GM18868 (cell line): Measurements from ENCODE around the gene MYO1D.
"Not testable (repeated sequence)": the region's sequence is repeated elsewhere in the genome, so short reads cannot be mapped to it uniquely, and the experiment has no call there.

Experiments
- ATAC-seq: cut with Tn5 transposase; IDR thresholded peaks from one replicate; pipeline ENCODE4 v1.9.1; 2021; ENCODE audit warnings: mild to moderate bottlenecking, moderate library complexity; ENCODE audit not compliant: unreplicated experiment

Gene MYO1D

DNA sequence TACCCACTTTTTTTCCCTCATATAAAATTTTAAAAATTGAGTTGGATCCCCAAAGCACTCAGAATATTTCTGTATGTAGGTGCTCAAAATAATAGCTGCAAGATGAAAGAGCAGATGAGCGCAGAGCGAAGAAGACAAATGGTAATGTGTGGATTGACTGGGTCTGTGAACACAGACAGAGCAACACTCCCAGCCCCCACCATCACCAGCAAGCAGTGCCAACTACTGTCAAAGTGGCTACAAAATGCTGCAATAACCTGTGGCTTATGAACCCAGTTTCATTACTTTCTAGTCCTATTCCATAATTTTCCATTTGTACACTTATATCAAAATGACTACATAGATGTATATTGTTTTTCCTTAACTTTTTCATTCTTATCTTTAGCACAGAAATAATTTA, 137.2 kb downstream of the MYO1D start:
- ATAC-seq: no peak

DNA sequence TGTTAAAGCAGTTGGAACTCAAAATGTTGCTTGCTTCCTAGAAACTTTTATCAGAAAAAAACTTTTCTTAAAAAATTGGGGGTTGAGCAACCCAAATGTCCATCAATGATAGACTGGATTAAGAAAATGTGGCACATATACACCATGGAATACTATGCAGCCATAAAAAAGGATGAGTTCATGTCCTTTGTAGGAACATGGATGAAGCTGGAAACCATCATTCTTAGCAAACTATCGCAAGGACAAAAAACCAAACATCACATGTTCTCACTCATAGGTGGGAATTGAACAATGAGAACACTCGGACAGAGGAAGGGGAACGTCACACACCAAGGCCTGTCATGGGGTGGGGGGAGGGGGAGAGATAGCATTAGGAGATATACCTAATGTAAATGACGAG, 137.8 kb downstream of the MYO1D start:
- ATAC-seq: not testable (repeated sequence)

DNA sequence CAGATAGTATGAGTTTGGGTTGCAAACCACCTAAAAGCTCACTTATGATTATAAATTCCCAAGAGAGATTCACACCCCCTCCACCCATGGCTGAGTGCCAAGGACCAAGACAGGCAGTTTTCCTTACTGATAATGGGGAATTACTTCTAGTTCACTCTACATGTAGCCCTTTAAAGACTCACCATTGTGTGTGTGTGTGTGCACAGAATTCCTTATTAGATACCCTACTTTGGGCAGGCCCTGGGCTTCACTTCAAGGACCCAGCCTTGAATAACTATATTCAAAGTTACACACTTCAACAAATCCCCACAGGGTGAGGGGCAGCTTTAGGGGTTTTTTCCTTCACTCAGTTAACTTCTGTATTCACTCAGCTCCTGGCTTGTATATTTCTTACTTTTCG, 143.5 kb downstream of the MYO1D start:
- no peak for ATAC-seq

DNA sequence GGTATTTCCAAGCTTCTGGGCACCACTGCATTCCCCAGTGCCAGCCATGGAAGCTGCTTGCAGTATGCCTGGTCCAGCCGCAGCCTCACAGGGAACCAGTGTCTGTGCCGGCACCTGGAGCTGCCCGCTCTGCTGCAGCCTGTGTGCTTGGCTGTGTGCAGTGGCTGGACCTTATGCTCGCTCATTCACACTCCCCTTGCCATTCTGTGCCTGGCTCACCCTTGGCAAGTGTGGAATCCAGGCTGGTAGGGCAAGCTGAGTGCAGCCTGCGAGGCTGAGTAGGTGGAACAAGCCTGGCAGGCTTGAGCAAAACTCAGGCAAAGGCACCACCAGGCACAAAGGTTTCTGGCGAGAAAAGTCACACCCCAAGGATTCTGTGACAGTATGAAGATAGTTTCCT, 144.0 kb downstream of the MYO1D start:
- ATAC-seq: no peak

DNA sequence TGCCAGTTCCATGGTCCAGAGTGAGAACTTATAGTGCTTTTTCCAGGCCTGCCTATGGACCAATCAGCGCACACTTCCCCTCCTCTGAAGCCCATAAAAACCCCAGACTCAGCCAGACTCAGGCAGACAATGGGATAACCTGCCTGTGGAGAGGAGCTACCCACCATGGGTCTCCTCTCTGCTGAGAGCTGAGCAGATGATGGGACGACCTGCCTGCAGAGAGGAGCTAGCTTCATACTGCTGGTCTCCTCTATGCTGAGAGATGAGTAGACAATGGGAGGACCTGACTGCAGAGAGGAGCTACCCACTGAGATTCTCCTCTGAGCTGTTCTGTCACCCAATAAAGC, 144.7 kb downstream of the MYO1D start:
- ATAC-seq: no peak

DNA sequence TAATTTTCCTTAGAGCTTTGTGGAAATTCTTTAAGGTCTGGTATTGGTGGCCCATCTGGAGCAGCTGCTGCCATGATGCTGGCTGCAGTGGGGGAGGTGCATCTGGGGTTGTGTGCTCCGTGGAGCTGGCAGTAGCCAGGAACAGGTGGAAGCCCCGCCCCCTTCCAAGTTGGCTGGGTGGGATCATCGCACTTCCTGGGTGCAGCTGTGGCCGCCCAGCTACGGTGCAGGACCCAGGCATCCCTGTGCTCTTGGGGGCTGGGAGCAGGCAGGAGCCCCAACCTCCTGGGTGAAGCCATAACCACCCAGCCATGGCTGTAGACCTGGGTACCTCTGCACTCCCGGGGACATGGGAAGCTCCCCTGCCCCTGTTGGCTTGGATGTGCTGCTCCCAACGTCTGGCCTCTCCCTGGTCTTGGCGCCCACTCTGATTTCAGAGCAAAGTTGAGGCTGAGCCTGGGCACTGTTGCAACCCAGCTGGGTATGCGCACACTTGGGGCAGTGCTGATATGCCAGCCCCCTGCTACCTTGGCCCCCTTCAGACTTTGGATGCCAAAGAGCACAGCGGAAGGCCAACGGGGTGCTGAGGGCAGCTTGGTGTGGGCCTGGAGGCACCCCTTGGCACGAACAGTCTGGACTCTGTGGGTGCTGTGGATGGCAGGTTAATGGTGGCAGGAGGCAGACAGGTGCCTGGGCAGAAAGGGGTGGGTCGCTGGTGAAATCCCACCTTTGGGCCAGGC, 145.2 kb downstream of the MYO1D start:
- no peak for ATAC-seq

DNA sequence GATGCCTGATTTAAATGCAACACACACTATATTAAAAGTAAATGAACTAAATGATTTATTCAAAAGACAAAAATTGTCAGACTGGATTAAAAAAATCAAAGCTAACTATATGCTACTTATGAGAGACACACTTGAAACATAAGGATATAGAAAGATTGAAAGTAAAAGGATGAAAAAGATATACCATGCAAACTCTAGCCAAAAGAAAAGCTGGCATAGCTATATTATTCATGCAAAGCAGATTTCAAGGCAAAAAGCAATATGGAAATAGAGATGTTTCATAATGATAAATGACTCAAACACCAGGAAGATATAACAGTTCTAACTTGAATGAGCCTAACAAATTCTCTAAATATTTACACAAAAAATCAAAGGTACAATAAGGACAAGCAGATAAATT, 149.2 kb downstream of the MYO1D start:
- ATAC-seq: no peak

DNA sequence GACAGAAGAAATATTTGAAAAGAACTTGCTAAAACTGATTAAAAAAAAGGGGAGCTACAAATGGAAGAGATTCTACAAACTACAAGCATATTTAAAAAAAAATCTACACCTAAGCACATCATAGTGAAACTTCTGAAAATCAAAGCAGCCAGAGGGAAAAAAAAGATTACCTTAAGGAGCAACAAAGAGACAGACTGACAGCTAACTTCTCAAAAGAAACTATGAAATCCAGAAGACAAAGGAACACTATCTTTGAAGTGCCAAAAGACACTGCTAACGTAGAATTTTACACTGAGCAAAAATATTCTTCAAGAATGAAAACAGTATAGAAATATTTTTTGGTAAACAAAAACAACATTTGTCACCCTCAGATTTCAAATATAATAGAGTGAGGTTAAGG, 151.2 kb downstream of the MYO1D start:
- no peak for ATAC-seq

DNA sequence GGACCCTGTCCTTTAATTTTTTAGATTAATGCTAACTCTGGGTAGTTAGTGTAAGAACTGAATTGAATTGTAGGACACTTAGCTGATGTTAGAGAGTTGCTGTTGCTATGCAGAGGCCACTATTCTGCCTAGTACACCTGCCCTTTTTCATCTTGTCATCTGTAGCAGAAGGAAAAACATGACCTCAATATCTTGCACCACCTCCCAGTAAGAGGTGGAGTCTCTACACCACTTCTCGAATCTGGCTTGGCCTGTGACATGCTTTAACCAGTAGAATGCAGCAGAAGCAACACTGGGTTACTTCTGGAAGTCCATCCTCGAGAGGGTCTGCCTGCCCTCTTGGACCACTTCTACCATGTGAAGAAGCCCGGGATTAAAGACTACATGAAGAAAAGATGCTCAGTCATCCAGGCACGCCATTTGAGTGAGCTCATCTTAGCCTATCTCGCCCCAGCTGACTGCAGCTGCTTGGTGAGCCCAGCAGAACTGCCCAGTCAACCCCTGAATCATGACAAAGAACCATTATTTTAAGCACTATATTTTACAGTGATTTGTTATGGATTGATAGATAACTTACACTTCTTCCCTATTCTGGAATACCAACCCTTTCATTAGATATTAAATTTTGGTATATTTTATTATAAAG, 153.5 kb downstream of the MYO1D start:
- no peak for ATAC-seq

DNA sequence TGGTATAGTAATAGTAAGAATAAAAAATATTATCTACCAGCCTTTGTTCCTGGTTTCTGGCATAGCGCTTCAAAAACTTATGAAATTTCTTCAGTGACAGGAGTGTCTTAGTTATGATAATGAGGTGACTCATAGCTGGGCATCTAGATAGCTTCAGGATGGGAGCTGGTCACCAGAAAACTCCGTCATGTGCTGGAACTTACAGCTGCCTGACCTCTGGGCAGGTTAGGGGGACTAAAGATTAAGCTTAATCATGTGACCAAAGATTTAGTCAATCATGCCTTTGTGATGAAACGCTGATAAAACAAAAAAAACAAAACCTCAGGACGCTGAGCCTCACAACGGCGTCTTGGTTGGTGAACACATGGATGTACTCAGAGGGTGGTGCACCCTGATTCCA, 154.2 kb downstream of the MYO1D start:
- no peak for ATAC-seq

DNA sequence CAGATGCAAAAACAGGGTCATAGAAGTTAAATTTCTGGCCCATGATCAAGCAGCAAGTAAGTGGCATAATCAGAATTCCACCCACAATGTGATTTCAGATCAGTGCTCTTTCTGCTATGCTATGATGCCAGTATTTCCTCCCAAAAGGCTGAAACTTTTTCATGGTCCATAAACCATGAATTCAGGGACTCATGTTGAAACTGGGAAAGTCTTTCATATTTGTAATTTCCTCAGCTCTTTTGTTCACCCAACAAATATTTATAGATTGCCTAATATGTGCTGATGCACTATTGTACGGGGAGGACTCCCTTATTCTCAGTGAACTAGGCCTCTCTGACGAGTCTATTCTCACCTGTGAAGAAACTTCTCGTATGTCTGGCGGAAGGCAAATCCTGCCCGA, 156.3 kb downstream of the MYO1D start:
- no peak for ATAC-seq

DNA sequence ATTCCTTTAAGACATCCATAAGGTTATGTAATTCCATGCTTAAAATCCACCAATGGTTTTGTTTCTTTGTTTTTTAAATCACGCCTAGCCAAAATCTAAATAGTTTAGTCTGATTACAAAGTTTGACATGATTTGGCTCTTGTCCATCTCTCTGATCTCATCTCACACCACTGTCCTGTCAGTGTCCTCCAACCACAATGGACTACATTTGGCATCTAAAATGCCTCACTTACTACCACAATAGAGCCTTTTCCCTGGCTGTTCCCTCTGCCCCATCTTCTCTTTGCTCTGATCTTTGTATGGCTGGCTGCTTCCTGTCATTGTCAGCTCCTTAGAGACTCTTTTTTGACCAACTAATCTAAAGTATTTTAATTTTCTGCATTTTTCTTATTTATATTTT, 157.2 kb downstream of the MYO1D start:
- ATAC-seq: no peak

DNA sequence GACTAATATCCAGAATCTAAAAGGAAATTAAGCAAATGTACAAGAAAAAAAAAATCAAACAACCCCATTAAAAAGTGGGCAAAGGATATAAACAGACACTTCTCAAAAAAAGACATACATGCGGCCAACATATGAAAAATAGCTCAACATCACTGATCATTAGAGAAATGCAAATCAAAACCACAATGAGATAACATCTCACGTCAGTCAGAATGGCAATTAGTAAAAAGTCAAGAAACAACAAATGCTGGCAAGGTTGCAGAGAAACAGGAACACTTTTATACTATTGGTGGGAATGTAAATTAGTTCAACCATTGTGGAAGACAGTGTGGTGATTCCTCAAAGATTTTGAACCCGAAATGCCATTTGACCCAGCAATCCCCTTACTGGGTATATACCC, 162.0 kb downstream of the MYO1D start:
- not testable (repeated sequence) for ATAC-seq

DNA sequence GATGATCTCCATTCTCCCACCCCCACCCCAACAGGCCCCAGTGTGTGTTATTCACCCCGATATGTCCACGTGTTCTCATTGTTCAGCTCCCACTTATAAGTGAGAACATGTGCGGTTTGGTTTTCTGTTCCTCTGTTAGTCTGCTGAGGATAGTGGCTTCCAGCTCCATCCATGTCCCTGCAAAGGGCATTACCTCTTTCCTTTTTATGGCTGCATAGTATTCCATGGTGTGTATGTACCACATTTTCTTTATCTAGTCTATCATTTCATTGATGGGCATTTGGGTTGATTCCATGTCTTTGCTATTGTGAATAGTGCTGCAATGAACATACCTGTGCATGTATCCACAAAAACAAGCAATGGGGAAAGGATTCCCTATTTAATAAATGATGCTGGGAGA, 162.7 kb downstream of the MYO1D start:
- ATAC-seq: not testable (repeated sequence)

DNA sequence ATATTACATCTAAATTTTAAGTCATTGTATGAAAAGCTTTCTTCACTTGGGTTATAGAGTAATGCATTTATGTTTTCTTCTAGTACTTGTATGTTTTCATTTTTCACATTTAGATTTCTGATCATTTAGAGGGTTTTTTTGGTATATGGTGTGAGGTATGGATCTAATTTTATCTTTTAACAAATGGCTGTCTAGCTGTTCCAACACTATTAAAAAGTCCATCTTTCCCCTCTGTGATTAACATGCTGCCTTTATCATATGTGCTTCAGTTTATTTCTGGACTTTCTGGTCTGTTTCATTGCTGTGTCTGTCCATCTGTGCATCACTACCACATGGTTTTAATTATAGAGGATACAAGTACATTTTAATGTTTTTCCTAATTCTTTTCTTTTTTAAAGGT, 163.8 kb downstream of the MYO1D start:
- ATAC-seq: no peak

DNA sequence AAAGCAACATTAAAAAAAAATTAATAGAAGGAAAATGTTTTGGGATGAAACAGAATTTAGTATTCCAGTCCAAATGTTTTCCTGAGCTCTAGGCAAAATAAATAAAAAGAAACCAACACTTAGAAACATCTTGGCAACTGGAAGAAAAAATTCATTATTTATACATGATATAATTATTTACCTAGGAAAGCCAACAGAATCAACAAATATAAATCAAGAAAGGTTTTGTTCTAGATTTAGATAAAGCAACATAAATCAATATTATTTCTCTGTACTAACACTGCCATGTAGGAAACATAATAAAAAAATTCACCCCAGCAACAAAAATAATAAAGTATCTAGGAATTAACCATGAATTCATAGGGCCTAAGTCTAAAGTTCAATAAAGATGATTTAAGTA, 167.4 kb downstream of the MYO1D start:
- ATAC-seq: no peak

DNA sequence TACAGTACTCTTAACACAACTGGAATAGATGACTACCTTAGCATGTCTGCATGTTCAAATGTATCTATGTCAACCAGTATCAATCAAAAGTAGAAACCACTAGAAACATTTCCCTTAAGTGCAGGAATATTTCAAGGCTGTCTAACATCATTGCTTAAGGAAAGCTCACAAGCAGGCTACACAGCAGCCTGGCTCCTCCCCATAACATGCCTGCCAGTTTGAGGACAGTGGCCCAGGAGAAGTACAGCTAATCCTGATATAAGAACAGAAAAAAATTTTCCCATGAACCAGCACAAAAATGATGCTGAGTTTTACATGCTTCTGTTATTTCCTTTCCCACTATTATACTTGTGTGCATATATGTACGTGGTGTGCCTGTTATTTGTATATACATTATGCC, 175.1 kb downstream of the MYO1D start:
- no peak for ATAC-seq

DNA sequence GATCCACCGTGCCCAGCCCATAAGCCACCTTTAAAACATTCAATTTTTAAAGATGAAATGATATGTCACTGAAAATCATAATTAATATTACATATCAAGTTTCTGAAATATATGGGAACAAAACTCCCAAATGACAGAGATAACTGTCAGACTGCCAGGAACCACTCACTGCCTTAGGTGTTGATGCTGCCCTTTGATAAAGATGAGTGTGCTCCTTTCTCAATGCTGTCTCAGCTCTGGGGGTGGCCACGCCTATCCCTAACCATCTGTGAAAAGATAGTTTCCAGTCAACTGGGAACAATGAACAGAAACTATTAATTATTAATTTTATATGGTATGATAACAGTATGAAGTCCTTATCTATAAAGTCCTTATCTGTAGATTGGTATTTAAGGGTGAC, 177.7 kb downstream of the MYO1D start:
- ATAC-seq: no peak

DNA sequence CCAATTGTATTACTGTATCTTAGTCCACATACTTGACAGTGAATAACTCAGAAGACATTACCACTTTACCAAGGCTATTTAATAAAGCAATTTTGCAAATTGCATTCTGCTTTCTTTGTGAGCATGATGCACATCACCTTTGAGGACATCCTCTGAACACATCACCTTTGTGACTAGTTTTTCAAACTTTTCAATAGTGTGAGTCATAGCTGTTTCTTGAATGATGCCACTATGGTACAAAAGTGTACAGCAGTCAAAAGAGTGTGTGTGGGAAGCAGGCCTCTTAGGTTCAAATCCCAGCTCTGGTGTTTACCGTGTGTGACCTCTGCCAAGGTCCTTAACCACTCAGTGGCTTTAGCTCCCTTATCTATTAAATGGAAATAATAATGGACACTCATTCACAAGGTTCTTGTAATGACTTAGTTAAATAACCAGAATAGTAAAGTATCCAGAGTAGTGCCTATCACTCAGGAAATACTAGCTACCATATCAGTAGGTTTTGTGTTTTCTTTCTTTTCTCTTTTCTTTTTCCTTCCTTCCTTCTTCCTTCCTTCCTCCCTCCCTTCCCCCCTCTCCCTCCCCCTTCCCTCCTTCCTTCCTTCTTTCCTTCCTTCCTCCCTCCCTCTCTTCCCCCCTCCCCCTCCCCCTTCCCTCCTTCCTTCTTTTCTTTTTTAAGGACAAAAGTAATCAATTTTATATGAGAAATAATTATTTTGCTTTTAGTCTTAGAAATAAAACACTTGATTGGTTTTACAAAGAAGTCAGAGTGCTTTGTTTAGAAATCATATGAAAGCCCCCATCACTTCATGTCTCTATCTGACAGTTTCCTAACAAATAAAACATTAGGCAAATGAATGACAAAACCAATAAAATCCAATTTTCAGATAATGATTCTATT, 178.9 kb downstream of the MYO1D start:
- ATAC-seq: no peak

DNA sequence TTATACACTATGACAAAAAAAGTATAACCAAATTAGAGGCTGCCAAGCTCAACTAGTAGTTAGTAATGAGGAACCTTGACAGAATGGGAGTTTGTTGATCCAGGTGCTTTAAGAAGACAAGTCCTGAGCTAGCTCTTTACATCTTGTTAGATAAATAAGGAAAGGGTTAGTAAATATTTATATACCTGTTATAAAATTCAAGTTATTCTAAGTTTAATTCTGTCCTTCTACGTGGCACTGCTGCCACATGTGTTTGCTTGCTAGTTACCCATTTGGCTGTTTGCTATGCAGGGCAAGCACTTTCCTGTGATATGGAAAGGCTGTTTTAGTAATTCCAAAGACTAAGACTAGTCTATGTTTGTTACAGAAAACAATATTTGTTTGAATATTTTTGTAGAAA, 180.5 kb downstream of the MYO1D start:
- no peak for ATAC-seq

DNA sequence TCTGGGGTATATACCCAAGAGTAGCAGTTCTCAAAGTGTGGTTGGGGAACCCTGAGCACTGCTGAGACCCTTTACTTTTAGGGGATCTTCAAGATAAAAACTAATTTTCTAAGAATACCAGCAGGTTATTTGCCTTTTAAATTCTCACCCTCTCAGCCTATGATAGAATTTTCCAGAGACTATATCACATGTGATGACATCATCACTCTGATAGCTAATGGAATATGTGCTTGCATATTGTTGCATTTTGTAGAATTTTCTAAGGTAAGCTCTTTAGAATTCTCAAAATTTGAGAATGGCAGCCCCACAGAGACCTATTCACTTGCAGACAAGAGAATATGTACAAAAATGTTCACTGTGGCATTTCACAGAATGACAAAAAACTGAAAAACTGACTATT, 181.1 kb downstream of the MYO1D start:
- no peak for ATAC-seq
